Peyer's patch (tissue), 4 donors: Measurements from ENCODE around the gene ATP6V1G3.

ENCODE experiments used
- CTCF ChIP-seq, 6 experiments: fragments of 450-650 bp in 4 of 6; fragments of 200-600 bp in 2 of 6; sonication (generic) in 1 of 6; IDR thresholded peaks; one replicate each; pipeline ENCODE4 v1.5.1; 2017 to 2019; ENCODE audit warnings: antibody characterized with exemption in 6 of 6, mild to moderate bottlenecking in 3 of 6, moderate library complexity in 1 of 6
- POLR2A ChIP-seq, 2 donors: fragments of 450-650 bp; IDR thresholded peaks; one replicate each; pipeline ENCODE4 v1.5.1; 2017; ENCODE audit warnings: antibody characterized with exemption in 2 of 2, mild to moderate bottlenecking in 2 of 2, moderate library complexity in 2 of 2

- TF ChIP-seq CTCF (IDR thresholded peaks at IDR 0.05) (no peak), POLR2A (IDR thresholded peaks at IDR 0.05) (no peak)
These were observed 3.8 kb upstream of the ATP6V1G3 start for GRCh38 chr1:198544265-198544664.
